Fibroblast of skin of right biceps (primary cell): ENCODE data around the gene MEAK7.

Experiments used
- DNase-seq: peaks from one replicate; pipeline ENCODE4 v3.0.0-alpha.2; 2013

The MEAK7 gene, protein sequence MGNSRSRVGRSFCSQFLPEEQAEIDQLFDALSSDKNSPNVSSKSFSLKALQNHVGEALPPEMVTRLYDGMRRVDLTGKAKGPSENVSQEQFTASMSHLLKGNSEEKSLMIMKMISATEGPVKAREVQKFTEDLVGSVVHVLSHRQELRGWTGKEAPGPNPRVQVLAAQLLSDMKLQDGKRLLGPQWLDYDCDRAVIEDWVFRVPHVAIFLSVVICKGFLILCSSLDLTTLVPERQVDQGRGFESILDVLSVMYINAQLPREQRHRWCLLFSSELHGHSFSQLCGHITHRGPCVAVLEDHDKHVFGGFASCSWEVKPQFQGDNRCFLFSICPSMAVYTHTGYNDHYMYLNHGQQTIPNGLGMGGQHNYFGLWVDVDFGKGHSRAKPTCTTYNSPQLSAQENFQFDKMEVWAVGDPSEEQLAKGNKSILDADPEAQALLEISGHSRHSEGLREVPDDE

DNA sequence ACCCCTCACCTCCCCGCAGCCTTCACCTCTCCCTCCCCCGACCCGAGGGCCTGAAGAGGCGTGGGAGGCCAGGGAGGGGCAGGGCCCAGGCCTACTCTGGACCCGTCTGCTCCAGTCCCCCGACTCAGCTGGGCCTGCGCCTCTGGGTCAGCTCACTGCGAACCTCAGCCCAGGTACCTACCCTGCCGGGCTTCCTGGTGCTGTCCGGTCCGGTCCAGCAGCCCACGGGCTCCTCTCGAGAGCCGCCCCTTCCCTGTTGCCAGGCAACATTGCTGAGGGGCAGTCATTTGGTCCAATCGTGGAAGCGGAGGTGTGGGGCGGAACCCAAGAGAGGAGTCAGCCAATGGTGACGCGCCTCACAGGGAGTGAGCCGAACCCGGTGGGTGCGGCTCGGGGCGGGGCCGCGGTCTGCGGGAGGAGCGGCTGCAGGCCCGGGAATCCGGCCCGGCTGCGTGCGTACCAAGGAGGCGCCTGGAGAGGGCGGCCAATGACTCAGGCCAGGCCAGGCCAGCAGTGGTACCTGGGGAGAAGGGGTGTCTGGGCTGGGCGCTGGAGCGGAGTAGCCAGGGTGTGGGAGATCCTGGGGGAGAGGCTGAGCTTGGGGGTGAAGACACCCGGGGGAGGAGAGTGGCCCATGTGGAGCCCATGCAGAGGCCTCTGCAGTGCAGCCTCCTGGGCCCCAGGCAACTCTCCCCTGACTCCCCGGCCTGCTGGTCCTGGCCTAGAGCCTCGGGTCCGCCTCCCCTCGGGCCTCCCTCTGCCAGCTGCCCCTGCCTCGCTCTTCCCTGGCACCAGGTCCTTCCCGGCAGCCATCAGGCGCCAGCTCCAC lies at the start of gene MEAK7:
Gene MEAK7, minus strand, starts transcription at position 240 of the 829 bp plus-strand sequence. CDS start 6,573 bp downstream, outside the sequence.
- DNase-seq: peak; percentile 99

DNA sequence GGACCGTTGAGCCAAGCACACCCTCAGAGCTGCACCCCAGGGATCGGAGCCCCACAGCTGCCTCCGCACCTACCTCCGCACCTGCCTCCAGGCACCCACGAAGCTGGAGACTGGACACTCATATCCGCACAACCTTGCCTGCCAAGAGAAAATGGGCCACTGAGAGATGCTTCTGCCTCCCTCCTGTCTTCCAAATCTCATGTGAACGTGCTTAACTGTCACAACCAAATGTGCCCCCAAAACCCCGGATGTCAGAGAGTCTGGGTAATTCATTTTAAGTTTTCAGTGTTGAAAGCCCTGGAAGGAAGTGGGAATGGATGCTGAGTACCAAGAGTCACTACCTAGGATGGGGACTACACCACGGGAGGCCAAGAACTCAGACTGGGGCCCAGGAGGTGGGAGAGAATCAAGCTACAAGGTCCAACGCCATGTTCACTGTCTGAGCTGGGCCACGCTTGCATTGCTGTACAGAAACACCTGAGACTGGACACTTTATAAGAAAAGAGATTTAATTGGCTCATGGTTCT lies 49.5 kb upstream of the MEAK7 start:
- DNase-seq: no peak

DNA sequence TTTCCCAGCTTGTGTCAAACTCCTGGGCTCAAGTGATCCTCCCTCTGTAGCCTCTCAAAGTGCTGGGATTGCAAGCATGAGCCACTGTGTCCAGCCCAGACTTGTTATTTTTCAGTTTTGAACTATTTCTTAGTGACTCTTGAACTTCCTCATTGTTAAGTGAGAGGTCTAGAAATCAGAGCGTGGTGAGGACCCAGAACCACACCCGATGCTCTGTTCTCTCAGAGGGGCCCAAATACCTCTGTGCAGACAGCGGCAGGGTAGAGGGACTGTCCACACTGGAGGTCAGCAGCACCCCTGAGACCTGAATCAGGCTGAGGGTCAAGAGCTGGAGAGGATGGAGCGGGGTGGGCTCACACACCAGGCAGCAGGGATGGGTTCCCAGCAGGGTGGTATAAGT lies 47.7 kb upstream of the MEAK7 start:
- DNase-seq: no peak

DNA sequence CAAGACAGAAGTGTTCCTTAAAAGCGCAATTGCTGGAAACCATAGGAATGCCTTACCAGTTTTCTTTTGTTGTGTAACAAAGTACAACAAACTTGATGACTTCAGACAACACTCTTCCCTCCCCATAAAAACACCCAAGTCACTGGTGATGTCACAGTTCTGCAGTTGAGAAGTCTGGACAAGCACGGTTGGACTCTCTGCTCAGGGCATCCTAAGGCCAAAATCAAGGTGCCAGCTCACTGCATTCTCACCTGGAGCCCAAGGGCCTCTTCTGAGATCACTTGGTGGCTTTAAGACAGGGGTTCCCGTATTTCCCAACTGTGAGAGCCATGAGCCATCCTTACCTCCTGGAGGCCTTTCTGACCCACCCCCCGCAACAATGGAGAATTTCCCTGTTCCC lies 45.6 kb upstream of the MEAK7 start:
- DNase-seq: no peak

DNA sequence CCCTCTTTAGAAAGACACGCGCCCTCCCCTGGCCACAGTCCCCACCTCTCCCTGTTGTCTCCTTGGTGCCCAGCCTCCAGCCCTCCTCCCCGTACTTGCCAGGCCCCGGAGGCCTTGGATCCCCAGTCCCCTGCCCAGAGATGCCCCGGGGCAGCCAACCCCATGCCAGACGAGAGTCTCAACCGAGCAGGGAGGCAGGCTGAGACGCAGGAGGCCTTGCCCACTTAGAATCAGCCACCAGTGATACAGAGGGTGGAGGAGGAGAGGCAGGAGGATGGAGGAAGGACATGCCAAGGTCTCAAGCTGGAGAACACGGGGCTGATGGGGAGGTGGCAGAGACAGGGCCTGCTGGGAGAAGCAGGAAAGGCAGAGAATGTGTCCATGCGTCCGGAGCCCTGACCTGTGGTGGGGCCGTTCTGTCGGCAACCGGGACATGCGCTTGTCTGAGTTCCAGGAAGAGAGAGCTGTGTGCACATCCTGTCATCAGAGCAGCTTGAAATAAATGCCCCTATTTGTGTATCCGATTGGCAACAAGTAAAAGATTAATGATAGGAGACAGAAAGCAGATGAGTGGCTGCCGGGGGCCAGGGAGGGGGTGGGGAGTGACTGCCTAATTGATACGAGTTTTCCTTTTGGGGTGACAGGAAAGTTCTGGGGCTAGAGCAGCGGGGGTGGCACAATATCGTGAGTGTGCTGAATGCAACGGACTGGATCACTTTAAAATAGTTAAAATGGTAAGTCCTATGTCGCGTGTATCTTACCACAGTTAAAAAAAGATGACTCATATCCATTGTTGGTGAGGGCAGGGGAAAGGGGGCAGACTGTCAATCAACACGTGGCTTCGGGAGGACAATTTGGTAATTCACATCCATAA lies 44.7 kb upstream of the MEAK7 start:
- peak; percentile 28 for DNase-seq

DNA sequence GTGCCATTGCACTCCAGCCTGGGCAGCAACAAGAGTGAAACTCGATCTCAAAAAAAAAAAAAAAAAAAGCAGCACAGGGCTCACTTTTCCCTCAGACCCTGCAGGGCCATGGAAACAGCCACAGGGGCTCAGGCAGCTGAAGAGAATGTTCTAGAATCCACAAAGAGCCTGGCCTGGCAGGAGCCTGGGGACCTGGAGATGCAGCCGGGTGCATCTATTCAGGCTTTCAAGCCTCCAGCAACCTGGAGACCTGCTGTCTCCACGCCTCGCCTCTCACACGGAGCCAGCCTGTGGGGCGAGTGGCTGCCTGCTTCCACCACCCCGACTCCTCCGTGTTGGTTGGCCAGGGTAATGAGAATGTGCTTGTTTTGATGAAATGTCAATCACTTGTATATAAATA lies 44.0 kb upstream of the MEAK7 start:
- no peak for DNase-seq

DNA sequence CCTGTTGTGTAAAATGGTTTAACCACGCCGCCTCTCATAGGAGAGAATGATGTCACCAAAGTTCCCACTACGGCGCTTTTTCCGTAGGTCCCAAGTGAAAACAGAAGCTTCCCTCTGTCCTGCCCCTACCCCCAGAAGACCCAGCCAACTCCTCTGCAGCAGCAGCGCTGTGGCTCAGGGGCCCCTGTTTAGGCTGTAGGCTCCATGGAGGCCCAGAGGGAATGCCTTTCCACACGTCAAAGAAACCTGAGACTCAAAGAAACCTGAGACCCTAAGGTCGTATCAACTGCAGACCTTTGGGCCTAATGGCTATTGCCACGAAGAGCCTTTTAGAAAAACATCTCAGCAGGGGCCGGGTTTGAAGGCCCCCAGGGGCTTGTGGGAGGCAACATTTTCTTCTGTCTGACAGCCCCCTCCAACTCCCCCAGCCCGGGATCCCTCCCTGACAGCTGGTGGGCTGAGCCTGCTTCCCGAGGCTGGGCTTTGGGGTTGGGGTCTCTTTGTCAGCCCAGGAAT lies 43.1 kb upstream of the MEAK7 start:
- DNase-seq: no peak

DNA sequence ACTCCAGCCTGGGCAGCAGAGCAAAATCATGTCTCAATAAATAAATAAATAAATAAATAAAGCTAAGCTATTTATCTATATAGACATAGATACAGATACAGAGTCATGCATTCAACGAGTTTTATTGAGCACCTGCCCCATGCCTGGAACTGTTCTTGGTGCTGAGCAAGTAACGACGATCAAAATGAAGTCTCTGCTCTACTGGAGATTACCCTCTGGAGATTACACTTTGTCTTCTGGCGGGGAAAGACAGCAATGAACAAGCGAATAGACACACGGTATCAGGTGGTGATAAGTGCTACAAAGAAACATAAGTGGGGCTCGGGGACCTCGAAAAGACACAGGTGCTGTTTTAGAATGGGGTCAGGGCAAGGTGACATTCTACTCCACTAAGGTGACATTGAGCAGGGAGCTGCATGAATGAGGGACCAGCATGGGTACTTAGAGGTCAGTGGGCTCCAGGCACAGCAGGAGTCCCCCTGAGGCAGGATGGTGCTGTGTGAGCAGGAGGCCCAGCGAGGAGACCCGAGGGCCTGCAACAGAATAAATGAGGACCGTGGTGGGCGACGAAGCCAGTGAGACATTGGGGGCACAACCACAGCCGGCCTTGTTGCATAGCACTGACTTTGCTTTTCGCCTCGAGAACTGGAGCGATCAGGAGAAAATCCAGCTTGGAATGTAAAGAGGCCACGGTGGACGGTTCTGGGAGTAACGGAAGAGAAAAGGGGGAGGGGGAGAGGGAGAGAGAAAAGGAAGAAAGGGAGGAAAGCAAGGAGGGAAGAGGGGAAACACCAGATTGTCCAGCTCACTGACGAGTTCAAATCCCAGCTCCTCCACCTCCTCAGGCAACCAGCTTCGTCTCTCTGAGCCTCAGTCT lies 42.4 kb upstream of the MEAK7 start:
- DNase-seq: no peak

DNA sequence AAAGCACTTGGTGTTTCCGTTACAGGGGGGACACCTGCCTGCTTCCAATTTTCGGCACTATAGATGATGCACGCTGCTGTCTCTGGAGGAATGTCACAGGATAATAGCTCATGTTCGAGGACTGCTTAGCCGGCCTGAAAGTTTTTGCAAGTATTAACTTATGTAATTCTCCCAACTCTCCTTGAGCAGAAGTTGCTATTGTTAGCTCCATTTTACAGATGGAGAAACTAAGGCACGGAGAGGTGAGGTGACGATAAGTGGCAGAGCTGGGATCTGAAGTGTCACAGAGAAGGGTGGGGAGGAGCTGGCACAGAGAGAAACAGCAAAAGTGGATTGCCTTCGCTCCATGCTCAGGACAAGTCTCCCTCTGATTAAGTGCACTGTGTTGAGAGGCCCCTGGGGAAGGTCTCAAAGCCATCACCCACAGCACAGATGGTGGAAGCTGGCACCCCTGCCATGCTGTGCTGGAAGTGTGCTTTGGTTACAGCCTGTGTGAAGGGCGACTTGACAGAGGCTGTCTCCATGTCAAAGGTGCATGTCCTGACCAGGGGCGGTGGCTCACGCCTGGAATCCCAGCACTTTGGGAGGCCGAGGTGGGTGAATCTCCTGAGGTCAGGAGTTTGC lies 40.8 kb upstream of the MEAK7 start:
- DNase-seq: no peak

DNA sequence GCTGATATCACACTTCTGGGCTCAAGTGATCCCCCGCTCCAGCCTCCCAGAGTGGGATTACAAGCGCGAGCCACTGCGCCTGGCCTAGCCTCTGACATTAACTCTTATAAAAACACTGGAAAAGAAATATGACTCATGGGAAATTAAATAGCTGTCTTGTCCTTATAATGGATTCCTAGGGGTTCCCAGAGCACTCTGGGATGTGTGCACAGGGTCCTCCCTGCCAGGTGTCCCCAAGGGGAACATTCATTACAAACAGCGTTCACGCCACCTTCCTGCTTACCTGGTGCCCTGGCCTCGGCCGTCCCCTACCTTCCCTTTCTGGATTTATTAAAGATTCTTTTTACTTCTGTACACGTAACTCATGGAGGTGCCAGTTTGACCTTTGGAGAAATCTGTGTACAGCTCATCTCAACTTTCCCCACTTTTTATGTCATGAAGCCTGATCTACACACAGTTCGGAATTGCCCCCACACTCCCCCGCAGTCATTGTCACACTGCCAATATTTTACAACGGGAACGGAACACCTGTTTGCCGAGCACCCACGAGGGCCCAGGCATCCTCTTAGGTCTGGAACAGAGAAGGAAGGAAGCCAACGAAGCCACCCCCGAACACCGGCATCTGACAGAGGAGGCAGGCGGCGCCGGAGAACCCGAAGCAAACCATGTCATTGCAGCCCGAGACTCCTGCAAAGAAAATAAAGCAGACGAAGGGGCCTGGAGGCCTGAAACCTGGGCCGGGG lies 39.7 kb upstream of the MEAK7 start:
- peak; percentile 64 for DNase-seq

DNA sequence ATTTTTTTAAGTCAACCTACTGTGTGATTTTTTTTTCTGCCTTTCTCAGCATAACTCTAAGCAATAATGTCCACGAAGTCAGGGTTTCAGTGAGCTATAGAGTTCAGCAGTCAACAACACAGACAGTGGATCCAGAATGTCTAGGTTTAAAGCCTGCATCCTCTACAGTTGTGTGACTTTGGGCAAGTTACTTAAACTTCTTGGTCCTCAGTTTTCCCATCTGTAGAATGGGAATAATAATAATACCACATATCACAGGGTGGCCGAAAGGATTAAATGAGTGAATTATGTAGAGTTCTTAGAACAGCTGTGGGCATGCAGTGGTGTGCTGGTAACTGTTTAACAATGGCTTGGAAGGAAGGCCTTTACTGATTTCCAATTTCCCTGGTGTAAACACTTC lies 38.8 kb upstream of the MEAK7 start:
- DNase-seq: no peak

DNA sequence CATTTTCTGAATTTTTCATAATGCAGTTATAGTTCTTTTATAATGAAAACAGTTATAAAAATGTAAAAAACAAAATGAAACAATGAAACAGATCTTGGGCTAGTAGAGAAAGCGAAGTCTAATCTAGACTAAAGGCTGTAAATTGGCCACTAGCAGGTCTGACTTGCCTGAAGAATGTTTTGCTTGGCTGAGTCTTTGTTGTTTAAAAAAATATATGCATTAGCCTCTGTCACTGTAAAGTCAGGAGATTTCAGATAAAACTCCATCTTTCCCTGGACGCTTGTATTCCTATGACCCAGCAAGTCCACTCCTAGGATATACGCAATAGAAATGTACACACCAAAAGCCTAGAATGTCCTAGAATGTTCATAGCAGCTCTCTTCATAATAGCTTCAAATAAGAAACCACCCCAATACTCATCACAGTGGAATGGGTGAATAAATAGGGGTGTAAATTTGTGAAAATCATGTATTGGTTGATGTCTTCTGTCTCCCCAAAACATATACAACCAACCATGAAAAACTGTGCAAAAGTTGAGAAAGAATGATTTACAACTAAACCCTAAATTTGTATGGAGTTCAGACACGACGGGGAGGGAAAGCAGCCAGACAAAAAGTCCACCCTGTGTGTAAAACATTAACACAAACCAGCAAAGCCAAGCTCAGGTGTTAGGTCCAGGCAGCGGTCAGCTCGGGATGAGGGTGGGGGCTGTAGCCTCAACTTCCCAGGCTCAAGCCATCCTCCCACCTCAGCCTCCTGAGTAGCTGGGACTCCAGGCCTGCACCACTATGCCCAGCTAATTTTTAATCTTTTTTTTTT lies 37.7 kb upstream of the MEAK7 start:
- peak; percentile 35 for DNase-seq

DNA sequence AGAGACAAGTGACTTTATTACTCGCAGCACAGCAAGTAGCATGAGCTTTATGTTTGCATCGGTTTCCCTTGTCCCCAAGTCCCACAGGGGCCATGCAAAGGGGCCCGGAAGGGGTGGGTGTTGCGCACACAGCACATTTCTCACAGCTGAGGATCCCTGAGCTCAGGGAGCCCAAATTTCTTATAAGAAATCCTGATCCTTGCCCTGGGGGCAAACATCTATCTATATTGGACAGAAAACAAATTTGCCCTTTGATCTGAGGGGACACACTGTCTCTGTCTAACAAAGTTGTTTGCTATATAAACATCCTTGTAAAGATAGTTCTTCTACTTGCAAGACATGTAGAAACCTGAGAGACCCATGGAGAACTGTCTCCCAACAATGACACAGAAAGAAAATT lies 35.7 kb upstream of the MEAK7 start:
- DNase-seq: no peak

DNA sequence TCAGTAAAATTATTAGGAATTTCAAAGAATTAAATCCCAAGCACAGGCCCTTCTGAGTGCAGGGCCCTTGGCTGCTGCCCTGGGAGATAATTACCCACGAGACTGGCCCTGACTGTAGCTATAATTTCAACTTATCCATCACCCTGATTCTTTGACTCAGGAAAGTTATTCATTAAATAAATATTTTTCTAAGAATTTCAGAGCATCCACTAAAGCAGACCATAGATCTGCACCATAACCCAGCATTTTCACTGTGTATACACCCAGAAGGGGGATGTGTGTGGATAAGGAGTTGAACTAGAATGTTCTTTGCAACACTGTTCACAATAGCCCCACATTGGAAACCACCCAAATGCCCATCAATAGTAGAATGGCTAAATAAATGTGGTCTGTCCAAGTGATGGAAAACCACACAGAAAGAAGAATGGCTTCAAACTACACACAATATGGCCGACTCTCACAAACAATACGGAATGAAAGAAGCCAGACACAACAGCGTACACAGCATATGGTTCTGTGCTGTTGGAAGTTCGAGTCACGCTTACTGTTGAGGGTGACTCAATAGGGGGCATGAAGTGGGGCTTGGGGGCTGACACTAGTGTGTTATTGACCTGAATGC lies 33.9 kb upstream of the MEAK7 start:
- no peak for DNase-seq

DNA sequence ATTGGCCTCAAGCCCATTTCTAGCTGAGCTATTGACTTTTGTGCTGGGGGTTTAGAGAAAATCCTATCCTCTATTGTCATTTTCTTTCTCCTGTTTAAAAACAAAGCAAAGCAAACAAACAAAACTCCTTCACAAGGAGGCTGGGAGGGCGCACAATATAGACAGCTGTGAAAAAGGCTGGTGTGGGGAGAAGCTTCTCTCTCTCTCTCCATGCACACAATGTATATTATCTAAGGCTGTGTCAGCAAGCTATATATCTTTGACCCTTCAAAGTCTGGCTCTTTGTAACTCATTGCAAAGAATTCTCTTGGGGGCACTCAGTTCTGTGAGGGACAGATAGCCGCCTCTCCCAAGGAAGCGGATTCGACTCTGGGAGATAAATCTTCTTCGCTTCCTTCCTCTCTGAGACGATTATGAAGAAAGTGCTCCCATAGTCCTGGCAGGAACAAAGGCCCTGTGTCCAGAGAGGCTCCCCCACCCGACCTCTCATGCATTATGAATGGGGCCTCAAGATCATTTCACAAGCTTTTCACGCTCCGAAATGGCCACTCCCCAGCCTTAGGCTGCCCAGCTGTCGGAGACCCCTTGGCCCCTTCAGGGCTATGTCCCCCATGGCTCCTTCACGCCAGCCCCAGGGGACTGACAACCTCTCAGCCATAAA lies 33.2 kb upstream of the MEAK7 start:
- DNase-seq: no peak

DNA sequence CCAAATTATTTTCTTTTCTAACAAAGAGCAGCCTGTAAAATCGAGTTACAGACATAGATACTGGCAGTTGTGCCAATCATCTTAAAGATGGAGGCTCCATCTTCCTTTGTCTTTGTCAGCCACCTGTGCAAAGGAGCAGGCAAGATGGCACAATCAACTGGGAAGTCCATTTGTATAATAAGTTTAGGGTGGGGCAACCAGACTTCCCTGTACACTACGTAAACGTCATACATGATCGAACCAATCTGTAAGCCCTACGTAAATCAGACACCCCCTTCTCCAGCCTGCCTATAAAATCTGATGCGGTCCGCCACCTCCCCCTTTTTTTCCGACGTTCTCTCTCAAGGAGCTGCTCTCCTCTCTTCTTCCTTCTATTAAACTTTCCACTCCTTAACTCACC lies 31.4 kb upstream of the MEAK7 start:
- DNase-seq: no peak

DNA sequence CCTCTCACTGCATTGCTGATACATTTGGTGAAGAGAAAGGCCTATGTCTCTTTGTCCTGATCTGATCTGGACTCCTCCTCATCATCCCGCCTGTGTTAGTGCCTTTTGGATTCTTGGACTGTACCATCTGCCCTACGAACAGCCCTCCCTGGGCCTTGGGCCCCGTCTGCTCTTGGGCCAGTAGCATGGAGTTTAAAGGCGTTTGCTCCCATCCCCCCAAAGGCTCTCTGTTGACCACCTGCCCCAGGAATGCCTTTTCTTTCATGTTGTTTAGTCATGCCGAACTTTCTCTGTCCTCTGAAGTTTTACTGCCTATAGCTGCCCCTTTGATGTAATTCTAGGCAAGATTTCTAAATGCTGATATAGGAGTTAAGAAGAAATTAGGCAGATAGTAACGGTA lies 30.9 kb upstream of the MEAK7 start:
- no peak for DNase-seq

DNA sequence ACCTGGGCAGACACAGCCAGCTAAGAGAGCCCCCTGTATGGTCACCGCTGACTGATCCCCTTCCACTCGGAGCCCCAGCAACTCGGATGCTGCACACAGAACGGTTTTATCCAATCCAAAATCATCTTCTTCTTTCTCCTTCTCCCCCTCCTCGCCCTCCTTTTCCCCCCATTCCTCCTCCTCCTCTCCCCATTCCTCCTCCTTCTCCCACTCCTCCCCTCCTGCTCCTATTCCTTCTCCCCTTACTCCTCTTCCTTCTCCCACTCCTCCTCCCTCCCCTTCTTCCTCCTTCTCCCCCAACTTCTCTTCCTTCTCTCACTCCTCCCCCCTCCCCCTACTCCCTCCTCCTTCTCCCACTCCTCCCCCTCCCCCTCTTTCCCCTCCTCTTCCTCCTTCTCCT lies 30.4 kb upstream of the MEAK7 start:
- DNase-seq: no peak
